HCT116 (cell line): Measurements from ENCODE around the gene GNGT1. TPM values are rescaled to one million over a fixed set of nuclear protein-coding genes. Genes with fewer than 3 reads are reported as not detected.

Experiments
- ATAC-seq: fragments of 200-7000 bp; cut with Tn5 transposase; 2 replicates; pipeline ENCODE4 v1.9.1; 2020; ENCODE audit warnings: mild to moderate bottlenecking, moderate library complexity
- BruUV-seq: library from RNA; stranded (reverse); fragments of 400-500 nt; replicated peaks from 2 replicates; lab custom pipeline; 2021; lab: Mats Ljungman, UMichigan
- CTCF ChIA-PET: fragments of 300-600 bp; sonication (Branson Sonifier 250); formaldehyde crosslinking; loops from one replicate; lab custom pipeline; 2021; ENCODE audit warnings: antibody characterized with exemption; lab: Charles Lee
- POLR2A ChIA-PET: fragments of 300-600, 350-600 bp; sonication (Branson Sonifier 250); formaldehyde crosslinking; loops from one replicate; lab custom pipeline; 2021; ENCODE audit warnings: antibody characterized with exemption; lab: Charles Lee
- RAD21 ChIA-PET, 2 experiments: fragments of 300-600 bp; sonication (Branson Sonifier 250); formaldehyde crosslinking; loops; one replicate each; lab custom pipeline; 2023; ENCODE audit warnings: low total read pairs in 2 of 2; ENCODE audit not compliant: uncharacterized antibody in 2 of 2, unreplicated experiment in 2 of 2, low non-redundant PET in 1 of 2; lab: Charles Lee
- DNase-seq: peaks from one replicate; pipeline ENCODE4 v3.0.0-alpha.2; 2010; ENCODE audit warnings: low read depth, low spot score
- H2AFZ ChIP-seq: fragments of 200-600 bp; shearing (Covaris generic), sonication (generic); 2 replicates; pipeline ENCODE4 v1.6.1; 2017; ENCODE audit warnings: low read depth, mixed run types, mixed read lengths, antibody characterized with exemption, low read length; ENCODE audit not compliant: poor library complexity, severe bottlenecking
- H3K27ac ChIP-seq: 2 replicates; pipeline ENCODE4 v1.5.1; 2012; ENCODE audit warnings: low read depth, low read length
- H3K27me3 ChIP-seq: fragments of 200-600 bp; sonication (generic); 2 replicates; pipeline ENCODE4 v1.6.1; 2016; ENCODE audit warnings: mixed run types, low read length, mixed read lengths; ENCODE audit not compliant: insufficient read depth
- H3K36me3 ChIP-seq, 2 experiments: fragments of 200-500 bp in 1 of 2; fragments of 200-600 bp in 1 of 2; sonication (Bioruptor generic) in 1 of 2; sonication (generic) in 1 of 2; 2 replicates each; pipeline versions ENCODE4 v1.5.1 to v1.6.1; 2014 to 2016; ENCODE audit warnings: low read length in 2 of 2, inconsistent platforms in 1 of 2, mixed read lengths in 1 of 2, mixed run types in 1 of 2; ENCODE audit not compliant: insufficient read depth in 2 of 2, control insufficient read depth in 1 of 2
- H3K4me1 ChIP-seq, 2 experiments: fragments of 200-600 bp in 1 of 2; sonication (generic) in 1 of 2; 2 replicates each; pipeline versions ENCODE4 v1.5.1 to v1.6.1; 2012 to 2017; ENCODE audit warnings: low read length in 2 of 2, inconsistent platforms in 1 of 2, mild to moderate bottlenecking in 1 of 2, mixed read lengths in 1 of 2, mixed run types in 1 of 2, moderate library complexity in 1 of 2; ENCODE audit not compliant: insufficient read depth in 2 of 2, control insufficient read depth in 1 of 2
- H3K4me2 ChIP-seq: fragments of 200-600 bp; sonication (generic); 2 replicates; pipeline ENCODE4 v1.6.1; 2017; ENCODE audit warnings: mixed run types, low read length, mixed read lengths
- H3K4me3 ChIP-seq, 2 experiments: fragments of 200-600 bp in 1 of 2; sonication (generic) in 1 of 2; replicated peaks in 1 of 2; 2 replicates each; pipeline ENCODE4 v1.5.1; 2011 to 2016; ENCODE audit warnings: low read length in 2 of 2, control low read depth in 1 of 2, low read depth in 1 of 2, mild to moderate bottlenecking in 1 of 2, mixed read lengths in 1 of 2, mixed run types in 1 of 2
- H3K79me2 ChIP-seq: fragments of 200-600 bp; sonication (generic); 2 replicates; pipeline ENCODE4 v1.6.1; 2017; ENCODE audit warnings: mild to moderate bottlenecking, mixed run types, low read length, moderate library complexity, mixed read lengths; ENCODE audit not compliant: insufficient read depth
- H3K9ac ChIP-seq: fragments of 200-600 bp; sonication (generic); 2 replicates; pipeline ENCODE4 v1.6.1; 2016; ENCODE audit warnings: low read length, mixed read lengths
- H3K9me2 ChIP-seq: fragments of 200-600 bp; sonication (generic), shearing (Covaris generic); 2 replicates; pipeline ENCODE4 v1.6.1; 2017; ENCODE audit warnings: mixed run types, mild to moderate bottlenecking, moderate library complexity; ENCODE audit not compliant: insufficient read depth
- H3K9me3 ChIP-seq, 2 experiments: fragments of 200-500 bp in 1 of 2; fragments of 200-600 bp in 1 of 2; sonication (Bioruptor generic) in 1 of 2; sonication (generic) in 1 of 2; 2 replicates each; pipeline ENCODE4 v1.6.1; 2014 to 2017; ENCODE audit warnings: low read length in 2 of 2, mixed read lengths in 2 of 2, inconsistent platforms in 1 of 2, low read depth in 1 of 2, mild to moderate bottlenecking in 1 of 2, mixed run types in 1 of 2, moderate library complexity in 1 of 2; ENCODE audit not compliant: control insufficient read depth in 1 of 2, insufficient read depth in 1 of 2
- H4K20me1 ChIP-seq: fragments of 200-600 bp; sonication (generic), shearing (Covaris generic); 2 replicates; pipeline ENCODE4 v1.6.1; 2017; ENCODE audit warnings: mixed run types, mild to moderate bottlenecking, moderate library complexity; ENCODE audit not compliant: insufficient read depth
- ATF3 ChIP-seq: IDR thresholded peaks from 2 replicates; pipeline ENCODE4 v1.6.1; 2012
- CBX3 ChIP-seq: IDR thresholded peaks from 2 replicates; pipeline ENCODE4 v1.6.1; 2012; ENCODE audit warnings: low read depth
- CEBPB ChIP-seq: IDR thresholded peaks from 2 replicates; pipeline ENCODE4 v1.6.1; 2012; ENCODE audit warnings: low read depth
- CTCF ChIP-seq, 3 experiments: fragments of 200-600 bp in 1 of 3; sonication (generic) in 1 of 3; IDR thresholded peaks in 2 of 3; conservative IDR thresholded peaks in 1 of 3; 2 replicates each; pipeline ENCODE4 v1.5.1; 2012 to 2017; ENCODE audit warnings: low read depth in 2 of 3, low read length in 2 of 3, antibody characterized with exemption in 1 of 3, borderline replicate concordance in 1 of 3, control low read depth in 1 of 3, mild to moderate bottlenecking in 1 of 3, mixed read lengths in 1 of 3, mixed run types in 1 of 3, moderate library complexity in 1 of 3; ENCODE audit not compliant: insufficient read depth in 1 of 3
- EZH2 ChIP-seq: fragments of 200-600 bp; sonication (generic); IDR thresholded peaks from 2 replicates; pipeline ENCODE4 v1.6.1; 2017; ENCODE audit warnings: antibody characterized with exemption, mixed run types
- EZH2phosphoT487 ChIP-seq: fragments of 200-600 bp; IDR thresholded peaks from 2 replicates; pipeline ENCODE4 v1.6.1; 2018; ENCODE audit warnings: antibody characterized with exemption, borderline replicate concordance
- JUND ChIP-seq: IDR thresholded peaks from 2 replicates; pipeline ENCODE4 v1.6.1; 2012
- MAX ChIP-seq: IDR thresholded peaks from 2 replicates; pipeline ENCODE4 v1.6.1; 2012
- POLR2A ChIP-seq: IDR thresholded peaks from 2 replicates; pipeline ENCODE4 v1.7.0; 2011; ENCODE audit warnings: borderline replicate concordance; ENCODE audit not compliant: insufficient read depth, insufficient read length; ENCODE audit errors: extremely low read depth
- RAD21 ChIP-seq: IDR thresholded peaks from 2 replicates; pipeline ENCODE4 v1.6.1; 2012; ENCODE audit warnings: low read depth, mild to moderate bottlenecking
- REST ChIP-seq: IDR thresholded peaks from 2 replicates; pipeline ENCODE4 v1.6.1; 2012; ENCODE audit warnings: low read depth
- SP1 ChIP-seq: IDR thresholded peaks from 2 replicates; pipeline ENCODE4 v1.6.1; 2012; ENCODE audit warnings: low read depth
- SRF ChIP-seq: IDR thresholded peaks from 2 replicates; pipeline ENCODE4 v1.6.1; 2012; ENCODE audit warnings: low read depth
- TCF7L2 ChIP-seq: IDR thresholded peaks from 2 replicates; pipeline ENCODE4 v1.7.0; 2011; ENCODE audit warnings: borderline replicate concordance, inconsistent platforms; ENCODE audit not compliant: insufficient read depth, insufficient read length; ENCODE audit errors: extremely low read depth
- ZBTB33 ChIP-seq: IDR thresholded peaks from 2 replicates; pipeline ENCODE4 v1.6.1; 2011; ENCODE audit warnings: mild to moderate bottlenecking, low read length, moderate library complexity; ENCODE audit not compliant: insufficient replicate concordance; ENCODE audit errors: extremely low read depth
- ZFX ChIP-seq: fragments of 450-650 bp; IDR thresholded peaks from 2 replicates; pipeline ENCODE4 v1.6.1; 2017
- ZNF274 ChIP-seq: fragments of 200-500 bp; sonication (Bioruptor generic); IDR thresholded peaks from 2 replicates; pipeline ENCODE4 v1.6.1; 2014; ENCODE audit warnings: mild to moderate bottlenecking, low read depth, low read length, inconsistent platforms
- intact Hi-C: fragments of 100-400 bp; cut with micrococcal nuclease; formaldehyde crosslinking; loops from 2 replicates; pipeline ENCODE4 v1.10.0; 2022
- total RNA-seq: library from RNA; stranded (reverse); gene quantifications from one replicate; pipeline ENCODE4 v1.2.1, GENCODE V29; 2021; ENCODE audit not compliant: unreplicated experiment

Gene GNGT1
- total RNA-seq, 1 experiment from 2014 or later, result 0.91 TPM

GRCh38 chr7:93920496-93921182 is 14.3 kb downstream of the GNGT1 start:
- no TSS peak for BruUV-seq
- no peak for ATAC-seq
- intact Hi-C loops, result no loop called here

More at GRCh38 chr7:93920496-93921182, 14.3 kb downstream of the GNGT1 start:
- Histone ChIP-seq H3K4me2 (no peak overlapping the region), H3K4me1 (peaks cover 0 to 3% of the 10 kb centered on the region in 2 experiments; a peak in 2 of 4 replicates), H3K9me2 (no peaks in the 10 kb centered on the region), H3K27me3 (no peaks in the 10 kb centered on the region), H3K9ac (no peak overlapping the region), H3K9me3 (no peaks in the 10 kb centered on the region), H2AFZ (no peak overlapping the region), H3K79me2 (no peaks in the 10 kb centered on the region), H3K4me3 (no peak overlapping the region), H3K36me3 (no peaks in the 10 kb centered on the region), H4K20me1 (no peaks in the 10 kb centered on the region), H3K27ac (no peak overlapping the region)
- RAD21 ChIA-PET, result no interaction called here
- TF ChIP-seq ZBTB33 (no peak), JUND (no peak), EZH2 (no peak), SRF (no peak), EZH2phosphoT487 (no peak), CEBPB (no peak), POLR2A (no peak), ZNF274 (no peak), CTCF (IDR thresholded peaks at IDR 0.05 in 2 of 3, conservative IDR thresholded peaks at IDR 0.05 in 1 of 3; ENCODE audit: borderline replicate concordance in 1 of 3, insufficient read depth in 1 of 3, low read depth in 2 of 3, low read length in 2 of 3) (no peak), ZFX (no peak), REST (no peak), TCF7L2 (no peak), SP1 (no peak), ATF3 (no peak), MAX (no peak), RAD21 (no peak), CBX3 (no peak)
- POLR2A ChIA-PET, result no interaction called here
- CTCF ChIA-PET, result no interaction called here
- no peak for DNase-seq
